ENCODE measurements around the gene RBMS1. TPM values are rescaled to one million over a fixed set of nuclear protein-coding genes. Genes with fewer than 3 reads are reported as not detected.

Gene RBMS1
- total and polyA plus RNA-seq, 2 experiments from 2014 or later = 55.5 to 94.8 TPM

- Mint-ChIP-seq H3K27ac (no peak overlapping the region), H3K9me3 (no peaks in the 10 kb centered on the region; the same call in 2 of the 3 replicates), H3K27me3 (ENCODE audit: insufficient read depth, low read depth, poor library complexity) (peaks cover 13% of the 10 kb centered on the region), H3K4me3 (no peak overlapping the region), H3K4me1 (peaks cover 33% of the 10 kb centered on the region), H3K36me3 (ENCODE audit: low read depth) (no peaks in the 10 kb centered on the region; the same call in 2 of the 3 replicates)
- no peaks in the 10 kb centered on the region for H3K9me2 ChIP-seq (ENCODE audit: insufficient read depth)
- no peak overlapping the region for H3K4me3 ChIP-seq
- peaks cover 12% of the 10 kb centered on the region for H3K27me3 ChIP-seq (ENCODE audit: insufficient read depth)
- H3K4me2 ChIP-seq = no peak overlapping the region
- no peak overlapping the region for H2AFZ ChIP-seq
- peaks cover 28% of the 10 kb centered on the region for H3K79me2 ChIP-seq (replicated peaks; ENCODE audit: insufficient read depth)
- no peaks in the 10 kb centered on the region for H3F3A ChIP-seq (replicated peaks; ENCODE audit: low read depth)
- peaks cover 6% of the 10 kb centered on the region; the same call in 1 of the 2 replicates for H4K20me1 ChIP-seq (replicated peaks; ENCODE audit: insufficient read depth)
- peaks cover 28% of the 10 kb centered on the region for H3K4me1 ChIP-seq (ENCODE audit: insufficient read depth)
- DNase-seq (ENCODE audit: low spot score) (no peak), ATAC-seq (no peak)
- H3K27ac ChIP-seq (ENCODE audit: low read depth) = no peak overlapping the region
- no peaks in the 10 kb centered on the region for H3K36me3 ChIP-seq (ENCODE audit: insufficient read depth)
- TF ChIP-seq CTCF (conservative IDR thresholded peaks at IDR 0.05; ENCODE audit: low read depth in 2 of 2) (no peak), CREB1 (CRISPR knock-in tag; IDR thresholded peaks at IDR 0.05; ENCODE audit: low read depth) (no peak), POLR2AphosphoS5 (IDR thresholded peaks at IDR 0.05; ENCODE audit: low read depth) (no peak), ZNF331 (CRISPR knock-in tag; IDR thresholded peaks at IDR 0.05; ENCODE audit: low read depth) (no peak), NANOG (IDR thresholded peaks at IDR 0.05; ENCODE audit: borderline replicate concordance) (no peak), EZH2 (IDR thresholded peaks at IDR 0.05; ENCODE audit: low read depth, unreplicated experiment) (no peak), EZH2phosphoT487 (IDR thresholded peaks at IDR 0.05; ENCODE audit: unreplicated experiment) (no peak), JUNB (IDR thresholded peaks at IDR 0.05; ENCODE audit: unreplicated experiment) (no peak), ZNF114 (CRISPR knock-in tag; IDR thresholded peaks at IDR 0.05) (no peak), STAT1 (IDR thresholded peaks at IDR 0.05; ENCODE audit: unreplicated experiment) (no peak), ZNF462 (CRISPR knock-in tag; IDR thresholded peaks at IDR 0.05) (no peak)
- TF ChIP-seq, protein P1, sequence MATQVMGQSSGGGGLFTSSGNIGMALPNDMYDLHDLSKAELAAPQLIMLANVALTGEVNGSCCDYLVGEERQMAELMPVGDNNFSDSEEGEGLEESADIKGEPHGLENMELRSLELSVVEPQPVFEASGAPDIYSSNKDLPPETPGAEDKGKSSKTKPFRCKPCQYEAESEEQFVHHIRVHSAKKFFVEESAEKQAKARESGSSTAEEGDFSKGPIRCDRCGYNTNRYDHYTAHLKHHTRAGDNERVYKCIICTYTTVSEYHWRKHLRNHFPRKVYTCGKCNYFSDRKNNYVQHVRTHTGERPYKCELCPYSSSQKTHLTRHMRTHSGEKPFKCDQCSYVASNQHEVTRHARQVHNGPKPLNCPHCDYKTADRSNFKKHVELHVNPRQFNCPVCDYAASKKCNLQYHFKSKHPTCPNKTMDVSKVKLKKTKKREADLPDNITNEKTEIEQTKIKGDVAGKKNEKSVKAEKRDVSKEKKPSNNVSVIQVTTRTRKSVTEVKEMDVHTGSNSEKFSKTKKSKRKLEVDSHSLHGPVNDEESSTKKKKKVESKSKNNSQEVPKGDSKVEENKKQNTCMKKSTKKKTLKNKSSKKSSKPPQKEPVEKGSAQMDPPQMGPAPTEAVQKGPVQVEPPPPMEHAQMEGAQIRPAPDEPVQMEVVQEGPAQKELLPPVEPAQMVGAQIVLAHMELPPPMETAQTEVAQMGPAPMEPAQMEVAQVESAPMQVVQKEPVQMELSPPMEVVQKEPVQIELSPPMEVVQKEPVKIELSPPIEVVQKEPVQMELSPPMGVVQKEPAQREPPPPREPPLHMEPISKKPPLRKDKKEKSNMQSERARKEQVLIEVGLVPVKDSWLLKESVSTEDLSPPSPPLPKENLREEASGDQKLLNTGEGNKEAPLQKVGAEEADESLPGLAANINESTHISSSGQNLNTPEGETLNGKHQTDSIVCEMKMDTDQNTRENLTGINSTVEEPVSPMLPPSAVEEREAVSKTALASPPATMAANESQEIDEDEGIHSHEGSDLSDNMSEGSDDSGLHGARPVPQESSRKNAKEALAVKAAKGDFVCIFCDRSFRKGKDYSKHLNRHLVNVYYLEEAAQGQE (IDR thresholded peaks at IDR 0.05; ENCODE audit: unreplicated experiment) = no peak
- TF ChIP-seq, protein P2, sequence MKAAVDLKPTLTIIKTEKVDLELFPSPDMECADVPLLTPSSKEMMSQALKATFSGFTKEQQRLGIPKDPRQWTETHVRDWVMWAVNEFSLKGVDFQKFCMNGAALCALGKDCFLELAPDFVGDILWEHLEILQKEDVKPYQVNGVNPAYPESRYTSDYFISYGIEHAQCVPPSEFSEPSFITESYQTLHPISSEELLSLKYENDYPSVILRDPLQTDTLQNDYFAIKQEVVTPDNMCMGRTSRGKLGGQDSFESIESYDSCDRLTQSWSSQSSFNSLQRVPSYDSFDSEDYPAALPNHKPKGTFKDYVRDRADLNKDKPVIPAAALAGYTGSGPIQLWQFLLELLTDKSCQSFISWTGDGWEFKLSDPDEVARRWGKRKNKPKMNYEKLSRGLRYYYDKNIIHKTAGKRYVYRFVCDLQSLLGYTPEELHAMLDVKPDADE (IDR thresholded peaks at IDR 0.05) = no peak
Observed at GRCh38 chr2:160411955-160412354, 81.7 kb downstream of the RBMS1 start.

Data from GM23338 (cell line).